AG04450 (cell line): ENCODE measurements around the gene PELI3. TPM values are rescaled to one million over a fixed set of nuclear protein-coding genes. Genes with fewer than 3 reads are reported as not detected.
"Not testable (repeated sequence)": the region's sequence is repeated elsewhere in the genome, so short reads cannot be mapped to it uniquely, and the experiment has no call there.

ENCODE experiments used
- CTCF ChIA-PET: fragments of 300-600, 350-600 bp; formaldehyde crosslinking; extraction: SDS; loops from one replicate; lab custom pipeline; 2022; ENCODE audit warnings: antibody characterized with exemption, inconsistent platforms; lab: Charles Lee
- POLR2A ChIA-PET: fragments of 350-600 bp; formaldehyde crosslinking; extraction: SDS; loops from one replicate; lab custom pipeline; 2021; ENCODE audit warnings: antibody characterized with exemption, inconsistent platforms; lab: Yijun Ruan, JAX
- DNase-seq: peaks from one replicate; pipeline ENCODE4 v3.0.0-alpha.2; 2011; ENCODE audit warnings: low read depth, low spot score
- H3K27ac ChIP-seq: one replicate; pipeline ENCODE4 v1.5.1; 2012; ENCODE audit warnings: low read depth, low read length, control low read depth
- H3K27me3 ChIP-seq: one replicate; pipeline ENCODE4 v1.6.0; 2012; ENCODE audit warnings: low read length; ENCODE audit not compliant: control insufficient read depth, insufficient read depth
- H3K4me3 ChIP-seq: 2 replicates; pipeline ENCODE4 v1.5.1; 2011; ENCODE audit warnings: mild to moderate bottlenecking, low read depth, low read length, control low read depth
- H3K9me3 ChIP-seq: 2 replicates; pipeline ENCODE4 v1.5.1; 2012; ENCODE audit warnings: low read length; ENCODE audit not compliant: control insufficient read depth, insufficient read depth
- polyA plus RNA-seq: library from polyadenylated mRNA; depleted of rRNA; stranded (reverse); fragments of >200 nt; gene quantifications from 2 replicates; pipeline ENCODE4 v1.2.3, GENCODE V29; 2011
- TF ChIP-seq, protein P1 (sequence below): IDR thresholded peaks from 2 replicates; pipeline ENCODE4 v1.5.1; 2011; ENCODE audit warnings: low read depth, low read length, control low read depth, inconsistent platforms

PELI3 gene
- polyA plus RNA-seq, 1 experiment: 4.6 TPM

- POLR2A ChIA-PET: no interaction called here
- Histone ChIP-seq H3K4me3 (no peak overlapping the region), H3K27ac (no peak overlapping the region), H3K9me3 (no peaks in the 10 kb centered on the region), H3K27me3 (peaks cover 35% of the 10 kb centered on the region)
- no peak for DNase-seq
- CTCF ChIA-PET: interaction anchor here (0.5 to 1.0 kb wide), 3 partner anchors 26 to 864 kb away, joined by 3 to 6 read pairs (median 4); no protein-coding TSS in a partner anchor
- TF ChIP-seq, protein P1, sequence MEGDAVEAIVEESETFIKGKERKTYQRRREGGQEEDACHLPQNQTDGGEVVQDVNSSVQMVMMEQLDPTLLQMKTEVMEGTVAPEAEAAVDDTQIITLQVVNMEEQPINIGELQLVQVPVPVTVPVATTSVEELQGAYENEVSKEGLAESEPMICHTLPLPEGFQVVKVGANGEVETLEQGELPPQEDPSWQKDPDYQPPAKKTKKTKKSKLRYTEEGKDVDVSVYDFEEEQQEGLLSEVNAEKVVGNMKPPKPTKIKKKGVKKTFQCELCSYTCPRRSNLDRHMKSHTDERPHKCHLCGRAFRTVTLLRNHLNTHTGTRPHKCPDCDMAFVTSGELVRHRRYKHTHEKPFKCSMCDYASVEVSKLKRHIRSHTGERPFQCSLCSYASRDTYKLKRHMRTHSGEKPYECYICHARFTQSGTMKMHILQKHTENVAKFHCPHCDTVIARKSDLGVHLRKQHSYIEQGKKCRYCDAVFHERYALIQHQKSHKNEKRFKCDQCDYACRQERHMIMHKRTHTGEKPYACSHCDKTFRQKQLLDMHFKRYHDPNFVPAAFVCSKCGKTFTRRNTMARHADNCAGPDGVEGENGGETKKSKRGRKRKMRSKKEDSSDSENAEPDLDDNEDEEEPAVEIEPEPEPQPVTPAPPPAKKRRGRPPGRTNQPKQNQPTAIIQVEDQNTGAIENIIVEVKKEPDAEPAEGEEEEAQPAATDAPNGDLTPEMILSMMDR: no peak
Observed at GRCh38 chr11:66454828-66455227, 11.9 kb upstream of the PELI3 start.

GRCh38 chr11:66457826-66458225, 8.9 kb upstream of the PELI3 start:
- H3K27me3 ChIP-seq: peaks cover 20% of the 10 kb centered on the region
- ChIA-PET POLR2A (interaction anchor here (0.7 kb wide), 1 partner anchor 133 kb away, joined by 4 read pairs; no protein-coding TSS in a partner anchor), CTCF (no interaction called here)
- no peak overlapping the region for H3K27ac ChIP-seq
- H3K9me3 ChIP-seq: no peaks in the 10 kb centered on the region
- DNase-seq: no peak
- TF ChIP-seq, protein P1: no peak
- H3K4me3 ChIP-seq: no peak overlapping the region

GRCh38 chr11:66459138-66459778, 7.4 kb upstream of the PELI3 start:
- no peaks in the 10 kb centered on the region for H3K9me3 ChIP-seq
- ChIA-PET CTCF (no interaction called here), POLR2A (no interaction called here)
- H3K27me3 ChIP-seq: peaks cover 20% of the 10 kb centered on the region
- H3K4me3 ChIP-seq: no peak overlapping the region
- TF ChIP-seq, protein P1: no peak
- H3K27ac ChIP-seq: no peak overlapping the region
- DNase-seq: no peak

GRCh38 chr11:66462010-66462409, 4.7 kb upstream of the PELI3 start:
- POLR2A ChIA-PET: no interaction called here
- DNase-seq: no peak
- H3K27me3 ChIP-seq: peaks cover 6% of the 10 kb centered on the region
- TF ChIP-seq, protein P1: no peak
- H3K4me3 ChIP-seq: no peak overlapping the region
- CTCF ChIA-PET: interaction anchor here (1.6 kb wide), 1 partner anchor 23 kb away, joined by 4 read pairs; the partner anchor contains the start of gene MRPL11
- no peaks in the 10 kb centered on the region for H3K9me3 ChIP-seq
- no peak overlapping the region for H3K27ac ChIP-seq

- TF ChIP-seq, protein P1: no peak
- H3K27me3 ChIP-seq: peaks cover 6% of the 10 kb centered on the region
- ChIA-PET CTCF (no interaction called here), POLR2A (no interaction called here)
- H3K27ac ChIP-seq: no peak overlapping the region
- no peak overlapping the region for H3K4me3 ChIP-seq
- DNase-seq: no peak
- H3K9me3 ChIP-seq: no peaks in the 10 kb centered on the region; the same call in 1 of the 2 replicates
Observed at GRCh38 chr11:66462911-66463310, 3.8 kb upstream of the PELI3 start.

GRCh38 chr11:66464116-66464515, 2.6 kb upstream of the PELI3 start:
- POLR2A ChIA-PET, H3K4me3 ChIP-seq: not testable (repeated sequence)
- CTCF ChIA-PET: interaction anchor here (1.1 kb wide), 1 partner anchor 25 kb away, joined by 3 read pairs; the partner anchor contains the start of gene MRPL11

More at GRCh38 chr11:66464116-66464515, 2.6 kb upstream of the PELI3 start:
- H3K9me3 ChIP-seq, DNase-seq, H3K27me3 ChIP-seq, H3K27ac ChIP-seq: not testable (repeated sequence)
